A375 (cell line): ENCODE results near the gene SLC6A5. TPM values are rescaled to one million over a fixed set of nuclear protein-coding genes. Genes with fewer than 3 reads are reported as not detected.

Source experiments
- total RNA-seq: library from RNA; depleted of rRNA; stranded (reverse); fragments of >200 nt; shearing (Covaris generic); gene quantifications from 2 replicates; pipeline ENCODE4 v1.2.3, GENCODE V29; 2014; rRNA removed

The SLC6A5 gene
- not detected in 2 replicates for total RNA-seq

GRCh38 chr11:20599221-20600019 is at the start of gene SLC6A5:
Gene SLC6A5, plus strand, starts transcription at chr11:20599608. Its CDS starts 65 bp downstream, at chr11:20599673.

DNA sequence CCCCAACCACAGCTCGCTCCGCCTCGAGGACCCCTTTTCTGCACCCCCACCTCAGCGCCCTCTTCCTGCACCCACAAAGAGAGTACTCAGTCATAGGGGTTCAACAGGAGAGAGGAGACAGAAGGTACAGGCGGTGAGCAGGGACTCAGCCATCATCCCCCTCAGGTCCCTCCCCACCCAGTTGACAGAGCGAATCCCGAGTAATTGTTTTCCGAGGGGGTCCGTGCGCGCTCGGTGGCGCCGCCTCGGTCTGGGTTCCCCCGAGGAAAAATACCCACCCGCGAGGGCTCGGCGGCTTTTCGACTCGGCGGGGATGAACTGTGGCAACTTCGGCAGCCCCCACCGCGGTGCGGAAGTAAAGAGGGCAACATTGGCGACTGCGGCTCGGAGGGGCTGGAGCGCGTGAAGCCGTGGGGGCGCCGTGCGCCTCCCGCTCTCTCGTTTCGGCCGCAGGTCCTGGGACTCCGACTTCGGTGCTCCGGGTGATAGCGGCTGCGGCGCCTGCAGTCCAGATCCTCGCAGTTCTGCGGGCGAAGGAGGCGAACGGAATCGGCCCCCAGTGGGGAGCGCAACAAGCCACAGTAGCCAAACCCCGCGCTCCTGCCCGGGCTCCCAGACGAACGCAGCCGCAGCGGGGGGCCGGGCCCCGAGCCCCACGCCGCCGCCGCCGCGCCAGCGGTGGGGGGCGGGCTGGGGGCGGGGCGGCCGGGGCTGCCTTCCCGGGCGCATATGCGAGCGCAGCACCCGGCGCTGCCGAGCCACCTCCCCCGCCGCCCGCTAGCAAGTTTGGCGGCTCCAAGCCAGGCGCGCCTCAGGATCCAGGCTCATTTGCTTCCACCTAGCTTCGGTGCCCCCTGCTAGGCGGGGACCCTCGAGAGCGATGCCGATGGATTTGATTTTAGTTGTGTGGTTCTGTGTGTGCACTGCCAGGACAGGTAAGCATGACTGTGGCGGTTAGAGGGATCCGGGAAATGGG is 69.7 kb downstream of the SLC6A5 start, which contains the start of gene NELL1:
TSS of gene NELL1 (plus strand) at position 743 of the 976 bp plus-strand sequence.

Other genes starting within 250 kb of the SLC6A5 start
- 33.8 and 34.8 TPM in 2 replicates for gene HTATIP2, start 235.9 kb upstream of the SLC6A5 start, total RNA-seq
- 31.8 and 33.0 TPM in 2 replicates for gene PRMT3, start 211.9 kb upstream of the SLC6A5 start, total RNA-seq
- gene NELL1, start 70.0 kb downstream of the SLC6A5 start, total RNA-seq = not detected in 2 replicates